Astrocyte (in vitro differentiated cells and primary cell): ENCODE results near the gene LRMDA.

Experiments
- CTCF ChIP-seq: IDR thresholded peaks from 2 replicates; pipeline ENCODE4 v1.5.1; 2011; ENCODE audit warnings: low read depth, mild to moderate bottlenecking, inconsistent platforms, low read length, moderate library complexity; ENCODE audit not compliant: insufficient read depth
- EZH2 ChIP-seq: IDR thresholded peaks from 2 replicates; pipeline ENCODE4 v1.6.1; 2012; ENCODE audit warnings: mild to moderate bottlenecking, low read length, inconsistent platforms; ENCODE audit not compliant: insufficient read depth

GRCh38 chr10:75400163-75400770 is 31.2 kb upstream of the LRMDA start:
- TF ChIP-seq CTCF (no peak), EZH2 (no peak)
